GM19328 (cell line): ENCODE measurements around the gene SLC16A2.
"Not testable (repeated sequence)": the region's sequence is repeated elsewhere in the genome, so short reads cannot be mapped to it uniquely, and the experiment has no call there.

ENCODE experiments used
- ATAC-seq: cut with Tn5 transposase; IDR thresholded peaks from one replicate; pipeline ENCODE4 v1.9.1; 2021; ENCODE audit warnings: mild to moderate bottlenecking, moderate library complexity; ENCODE audit not compliant: unreplicated experiment

The SLC16A2 gene

GRCh38 chrX:74445099-74445498 lies 23.8 kb downstream of the SLC16A2 start:
- ATAC-seq = no peak

GRCh38 chrX:74446876-74447275 lies 25.6 kb downstream of the SLC16A2 start:
- ATAC-seq = no peak

- no peak for ATAC-seq
Measured at GRCh38 chrX:74448669-74449068, 27.4 kb downstream of the SLC16A2 start.

GRCh38 chrX:74449322-74449936 lies 28.1 kb downstream of the SLC16A2 start:
- no peak for ATAC-seq

GRCh38 chrX:74449937-74450330 lies 28.6 kb downstream of the SLC16A2 start:
- no peak for ATAC-seq

- no peak for ATAC-seq
Measured at GRCh38 chrX:74450803-74451449, 29.6 kb downstream of the SLC16A2 start.

GRCh38 chrX:74451450-74452198 lies 30.3 kb downstream of the SLC16A2 start:
- no peak for ATAC-seq

- no peak for ATAC-seq
Measured at GRCh38 chrX:74452199-74452481, 30.8 kb downstream of the SLC16A2 start.

- no peak for ATAC-seq
Measured at GRCh38 chrX:74453178-74453577, 31.9 kb downstream of the SLC16A2 start.

- not testable (repeated sequence) for ATAC-seq
Measured at GRCh38 chrX:74454233-74454632, 32.9 kb downstream of the SLC16A2 start.

GRCh38 chrX:74458736-74459135 lies 37.4 kb downstream of the SLC16A2 start:
- ATAC-seq = no peak

- no peak for ATAC-seq
Measured at GRCh38 chrX:74461384-74461783, 40.1 kb downstream of the SLC16A2 start.

- ATAC-seq = no peak
Measured at GRCh38 chrX:74464722-74465121, 43.4 kb downstream of the SLC16A2 start.

- no peak for ATAC-seq
Measured at GRCh38 chrX:74465424-74465823, 44.1 kb downstream of the SLC16A2 start.

- ATAC-seq = no peak
Measured at GRCh38 chrX:74467656-74468055, 46.4 kb downstream of the SLC16A2 start.

GRCh38 chrX:74473116-74473515 lies 51.8 kb downstream of the SLC16A2 start:
- ATAC-seq = not testable (repeated sequence)

GRCh38 chrX:74490247-74490646 lies 69.0 kb downstream of the SLC16A2 start:
- no peak for ATAC-seq

GRCh38 chrX:74492720-74493201 lies 71.5 kb downstream of the SLC16A2 start:
- ATAC-seq = no peak

GRCh38 chrX:74493806-74494205 lies 72.5 kb downstream of the SLC16A2 start:
- no peak for ATAC-seq

- ATAC-seq = no peak
Measured at GRCh38 chrX:74498924-74499323, 77.6 kb downstream of the SLC16A2 start.

- no peak for ATAC-seq
Measured at GRCh38 chrX:74500067-74500466, 78.8 kb downstream of the SLC16A2 start.

GRCh38 chrX:74500555-74500954 lies 79.3 kb downstream of the SLC16A2 start:
- ATAC-seq = no peak
